ENCODE results near the gene ELMO2.
"Not testable (repeated sequence)": the region's sequence is repeated elsewhere in the genome, so short reads cannot be mapped to it uniquely, and the experiment has no call there.

ELMO2 gene

GRCh38 chr20:46406986-46407670 is 713 bp upstream of the ELMO2 start:
- DNase-seq (ENCODE audit: extremely low read depth in 1 of 2, low read depth in 1 of 2): peak; percentile 64 to 70

DNA sequence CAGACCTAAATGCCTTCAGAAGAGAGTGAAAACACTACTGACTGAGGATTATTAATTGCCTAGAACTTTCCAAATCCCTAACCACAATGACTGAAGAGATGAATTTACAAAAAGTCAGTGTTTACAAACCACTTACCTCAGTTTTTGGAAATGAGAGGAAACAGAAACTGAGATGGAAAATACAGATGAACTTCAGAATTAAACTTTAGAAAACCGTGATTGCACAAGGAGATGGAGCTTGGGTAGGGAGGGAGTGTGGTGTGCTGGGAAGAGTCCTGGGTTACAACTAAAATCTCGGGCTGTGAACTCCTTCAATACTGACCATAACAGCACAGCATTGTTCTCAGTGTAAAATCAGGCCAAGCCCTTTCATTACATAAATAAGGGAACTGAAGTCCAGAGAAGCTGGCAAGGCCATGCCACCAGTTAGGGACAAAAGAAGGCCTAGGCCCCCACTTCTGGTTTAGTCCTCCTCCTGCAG is 4.0 kb downstream of the ELMO2 start:
- no peak for DNase-seq (ENCODE audit: extremely low read depth in 1 of 2, low read depth in 1 of 2)

DNA sequence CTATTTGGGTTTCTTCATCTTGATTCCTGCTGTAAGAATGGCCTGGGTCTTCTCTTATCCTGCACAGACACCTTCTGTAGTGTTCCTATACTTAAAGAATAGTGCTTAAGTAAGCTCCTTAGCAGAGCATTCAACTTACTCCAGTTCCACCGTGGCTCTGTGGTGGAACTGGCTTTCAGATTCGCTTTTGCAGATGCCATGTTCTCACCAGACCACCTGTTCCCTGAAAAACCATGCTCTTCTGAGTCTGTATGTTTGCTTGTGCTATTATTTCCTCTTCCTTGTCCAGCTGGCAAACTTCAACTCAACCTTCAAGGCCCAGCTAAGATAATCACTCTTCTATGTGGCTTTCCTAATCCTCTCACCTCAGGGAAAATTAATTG is 4.9 kb downstream of the ELMO2 start:
- no peak for DNase-seq (ENCODE audit: extremely low read depth in 1 of 2, low read depth in 1 of 2)

DNA sequence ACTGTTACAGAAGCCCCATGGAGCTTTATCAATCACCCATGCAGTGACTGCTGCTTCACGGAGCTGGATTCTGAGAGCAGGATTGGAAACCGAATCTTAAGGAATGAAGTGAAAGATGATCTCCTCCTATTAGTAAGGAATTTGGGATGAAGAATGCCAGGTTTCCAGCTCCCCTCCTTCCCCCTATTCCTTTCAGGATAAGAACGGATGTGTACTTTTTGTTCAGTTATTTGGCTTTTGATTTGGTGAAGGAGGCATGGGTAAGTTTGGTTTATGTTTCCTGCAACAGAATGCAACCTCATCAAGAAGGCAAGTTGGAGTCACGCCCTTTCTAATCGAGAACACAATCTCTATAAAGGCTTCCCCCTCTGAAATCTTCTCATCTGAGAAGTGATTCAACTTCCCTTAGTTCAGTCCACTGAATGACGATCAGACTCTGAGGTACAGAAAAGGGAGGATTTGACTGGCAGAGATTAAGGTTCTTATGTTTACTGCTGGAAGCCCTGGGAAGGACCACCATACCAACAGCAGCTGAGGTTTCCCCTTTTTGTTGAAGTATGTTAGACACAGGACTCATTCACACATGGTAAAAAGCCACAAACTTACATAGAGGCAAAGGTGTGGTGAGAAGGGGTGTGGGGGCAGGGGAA is 5.5 kb downstream of the ELMO2 start:
- DNase-seq (ENCODE audit: extremely low read depth in 1 of 2, low read depth in 1 of 2): no peak

DNA sequence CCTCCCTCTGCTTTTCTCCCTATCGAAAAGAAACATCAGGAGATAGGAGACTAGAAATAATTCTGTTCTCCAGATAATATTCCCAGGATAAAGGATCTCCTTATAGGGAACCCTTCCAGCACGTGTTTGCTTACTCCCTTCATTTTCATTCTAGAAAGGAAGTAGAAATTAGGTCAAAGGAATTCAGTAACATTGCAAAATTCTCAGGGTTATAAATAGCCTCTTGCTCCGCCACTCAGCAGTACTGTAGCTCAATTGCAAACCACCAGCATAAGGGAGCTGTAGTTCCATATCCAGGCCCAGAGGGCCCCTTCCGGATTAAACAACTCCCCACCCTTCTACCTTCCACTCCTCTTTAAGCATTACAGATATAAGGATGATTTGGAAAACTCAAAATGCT is 6.2 kb downstream of the ELMO2 start:
- no peak for DNase-seq (ENCODE audit: extremely low read depth in 1 of 2, low read depth in 1 of 2)

DNA sequence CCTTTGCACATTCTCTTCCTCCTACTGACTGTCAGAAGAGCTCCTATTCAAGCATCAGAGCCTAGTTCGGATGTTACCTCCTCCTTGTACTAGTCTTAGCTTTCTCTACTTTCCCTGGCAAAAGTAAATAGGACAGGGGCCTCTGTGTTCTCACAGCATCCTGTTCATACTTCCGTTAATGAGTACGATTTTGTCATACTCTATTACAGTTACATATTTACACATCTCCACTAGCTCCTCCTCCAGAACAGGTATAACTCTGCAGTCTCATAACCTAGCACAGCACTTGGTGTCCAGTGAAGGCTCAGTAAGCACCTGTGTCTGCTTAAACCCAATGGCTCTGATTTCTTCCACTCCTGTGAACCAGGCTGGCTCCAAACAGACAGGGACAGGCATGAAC is 7.0 kb downstream of the ELMO2 start:
- DNase-seq (ENCODE audit: extremely low read depth in 1 of 2, low read depth in 1 of 2): no peak

DNA sequence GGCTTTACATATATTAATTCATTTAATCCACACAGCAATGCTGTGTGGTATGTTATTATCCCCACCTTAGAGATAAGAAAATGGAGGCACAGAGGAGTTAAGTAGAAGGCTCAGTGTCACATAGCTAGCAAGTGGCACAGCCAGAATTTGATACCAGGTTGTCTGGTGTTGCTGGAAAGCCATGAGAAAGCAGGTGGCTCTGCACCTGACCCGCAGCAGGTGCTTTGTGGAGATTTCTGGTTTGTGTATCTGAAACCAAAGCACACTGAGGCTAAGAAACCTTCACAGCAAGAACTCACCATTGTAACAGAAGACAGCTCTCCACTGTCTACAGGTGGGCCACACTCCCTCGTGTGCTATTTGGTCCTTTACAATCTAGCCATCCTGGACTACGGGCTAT is 7.5 kb downstream of the ELMO2 start:
- DNase-seq (ENCODE audit: extremely low read depth in 1 of 2, low read depth in 1 of 2): no peak

- DNase-seq (ENCODE audit: extremely low read depth in 1 of 2, low read depth in 1 of 2): no peak
Measured at GRCh38 chr20:46396052-46396740, 10.2 kb downstream of the ELMO2 start.

GRCh38 chr20:46394872-46395760 is 11.3 kb downstream of the ELMO2 start:
- DNase-seq (ENCODE audit: extremely low read depth in 1 of 2, low read depth in 1 of 2): no peak

GRCh38 chr20:46393967-46394366 is 12.4 kb downstream of the ELMO2 start:
- no peak for DNase-seq (ENCODE audit: extremely low read depth in 1 of 2, low read depth in 1 of 2)

DNA sequence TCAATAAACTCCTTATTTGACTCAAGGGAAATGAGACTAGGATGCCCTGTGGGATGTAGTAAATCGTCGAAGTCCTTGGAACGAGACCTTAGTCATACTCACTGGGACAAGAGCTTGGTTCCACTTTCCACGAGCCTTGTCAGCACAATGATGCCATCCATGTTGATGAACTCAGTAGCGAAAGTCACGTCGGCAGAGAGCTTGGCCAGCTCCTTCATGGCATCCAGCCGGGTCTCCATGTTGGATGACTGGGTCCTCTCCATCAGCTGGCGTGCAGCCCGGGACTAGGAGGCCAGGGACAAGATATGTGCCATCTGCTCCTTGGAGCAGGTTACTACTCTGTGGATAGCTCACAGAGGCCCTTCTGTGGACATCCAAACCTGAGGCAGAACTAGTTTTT is 17.5 kb downstream of the ELMO2 start:
- no peak for DNase-seq (ENCODE audit: extremely low read depth in 1 of 2, low read depth in 1 of 2)

- no peak for DNase-seq (ENCODE audit: extremely low read depth in 1 of 2, low read depth in 1 of 2)
Measured at GRCh38 chr20:46388201-46388836, 18.1 kb downstream of the ELMO2 start.

- DNase-seq (ENCODE audit: extremely low read depth in 1 of 2, low read depth in 1 of 2): not testable (repeated sequence)
Measured at GRCh38 chr20:46387054-46387453, 19.4 kb downstream of the ELMO2 start.

DNA sequence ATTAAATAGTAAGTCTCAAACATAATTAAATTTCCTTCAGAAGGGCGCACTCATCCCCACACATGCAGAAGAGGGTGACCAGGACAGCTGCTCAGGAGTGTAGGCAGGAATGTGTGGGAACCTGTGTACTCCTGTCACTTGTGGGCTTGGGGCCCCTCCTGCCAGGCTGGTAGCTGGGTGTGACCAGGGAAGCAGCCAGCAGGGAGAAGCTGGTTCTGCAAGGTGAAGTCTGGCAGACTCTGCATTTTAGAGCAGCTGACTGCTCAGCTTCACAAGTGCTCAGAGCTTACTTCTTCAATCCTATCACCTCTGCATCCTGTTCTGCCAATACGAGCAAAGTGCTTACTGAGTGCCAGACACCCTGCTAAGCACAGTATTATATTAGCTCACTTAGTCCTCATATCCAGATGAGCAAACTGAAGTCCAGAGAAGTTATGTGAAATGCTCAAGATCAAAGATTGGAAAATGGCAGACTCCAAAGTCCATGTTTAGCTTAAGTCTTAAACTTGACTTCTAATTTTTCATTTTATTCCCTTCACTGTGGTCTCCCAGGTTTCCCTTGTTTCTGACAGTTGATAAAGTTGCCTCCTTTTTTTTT is 27.9 kb downstream of the ELMO2 start:
- no peak for DNase-seq (ENCODE audit: extremely low read depth in 1 of 2, low read depth in 1 of 2)

- DNase-seq (ENCODE audit: extremely low read depth in 1 of 2, low read depth in 1 of 2): no peak
Measured at GRCh38 chr20:46377518-46377917, 28.9 kb downstream of the ELMO2 start.

DNA sequence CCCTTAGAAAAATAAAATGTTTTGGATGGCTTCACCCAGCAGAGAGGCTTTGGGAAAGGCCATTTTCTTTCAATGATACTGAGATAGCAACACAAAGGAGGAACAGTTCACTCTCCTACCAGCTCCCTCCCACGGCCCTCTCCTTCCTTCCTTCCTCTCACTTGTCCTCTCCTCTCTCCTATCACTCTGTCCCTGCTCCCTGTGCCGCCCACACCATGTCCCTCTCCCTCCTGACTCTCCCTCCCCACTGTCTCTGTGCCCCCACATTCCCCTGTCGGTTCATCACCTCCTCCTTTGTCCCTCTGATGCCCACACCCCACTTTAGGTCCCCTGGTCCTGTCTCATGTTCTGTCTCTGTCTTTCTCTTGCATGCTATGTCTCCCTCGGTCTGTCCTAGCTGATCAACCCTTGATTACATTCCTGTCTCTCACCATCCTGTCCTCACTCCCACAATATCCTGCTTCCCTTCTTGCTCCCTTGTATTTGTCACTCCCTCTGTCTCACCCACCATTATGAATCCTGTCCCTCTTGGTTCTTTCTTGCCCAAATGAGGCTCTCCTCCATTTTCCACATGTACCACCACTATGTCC is 30.1 kb downstream of the ELMO2 start:
- no peak for DNase-seq (ENCODE audit: extremely low read depth in 1 of 2, low read depth in 1 of 2)

GRCh38 chr20:46375771-46376170 is 30.6 kb downstream of the ELMO2 start:
- DNase-seq (ENCODE audit: extremely low read depth in 1 of 2, low read depth in 1 of 2): no peak

GRCh38 chr20:46374383-46374782 is 32.0 kb downstream of the ELMO2 start:
- DNase-seq (ENCODE audit: extremely low read depth in 1 of 2, low read depth in 1 of 2): no peak

- no peak for DNase-seq (ENCODE audit: extremely low read depth in 1 of 2, low read depth in 1 of 2)
Measured at GRCh38 chr20:46371656-46372055, 34.8 kb downstream of the ELMO2 start.

GRCh38 chr20:46368902-46369268 is 37.5 kb downstream of the ELMO2 start:
- no peak for DNase-seq (ENCODE audit: extremely low read depth in 1 of 2, low read depth in 1 of 2)

Measured in activated CD8-positive, alpha-beta memory T cell treated with anti-CD3 and anti-CD28 coated beads for 1 hour (primary cell).